Fibroblast of the aortic adventitia (primary cell): ENCODE results near the gene KRT25. TPM values are rescaled to one million over a fixed set of nuclear protein-coding genes. Genes with fewer than 3 reads are reported as not detected.

Source experiments
- DNase-seq: peaks from one replicate; pipeline ENCODE4 v3.0.0-alpha.2; 2010; ENCODE audit warnings: low read depth
- H3K4me3 ChIP-seq: 2 replicates; pipeline ENCODE4 v1.5.1; 2011; ENCODE audit warnings: low read depth, mild to moderate bottlenecking, control low read depth, low read length, moderate library complexity
- total RNA-seq: library from RNA; depleted of rRNA; stranded (reverse); fragments of >200 nt; gene quantifications from 2 replicates; pipeline ENCODE4 v1.2.3, GENCODE V29; 2012; ENCODE audit warnings: low replicate concordance
- TF ChIP-seq, protein P1 (sequence below): IDR thresholded peaks from 2 replicates; pipeline ENCODE4 v1.5.1; 2011; ENCODE audit warnings: mild to moderate bottlenecking, low read length, control low read depth, inconsistent platforms; ENCODE audit not compliant: insufficient read depth

KRT25 gene
- total RNA-seq, 1 donor, result not detected

- DNase-seq, result no peak
Observed at GRCh38 chr17:40779181-40779909, 24.2 kb upstream of the KRT25 start.

DNA sequence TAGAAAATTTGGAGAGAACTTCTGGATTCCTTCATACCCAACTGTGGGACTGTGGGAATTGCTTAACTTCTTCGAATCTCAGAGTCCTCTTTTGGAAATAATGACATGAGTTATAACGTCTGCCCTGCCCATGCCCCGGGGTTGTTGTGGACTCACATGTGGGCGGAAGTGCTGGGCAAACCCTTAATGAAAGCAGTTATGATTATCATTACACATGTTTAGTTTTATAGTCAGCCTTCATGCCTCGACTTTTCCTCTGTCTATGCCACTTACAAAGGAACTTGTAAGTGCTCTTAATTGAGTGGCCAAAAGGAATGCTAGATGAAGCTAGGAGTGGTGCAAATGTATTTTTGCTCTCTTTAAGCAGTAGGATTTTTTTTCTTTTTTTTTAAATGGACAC, 23.3 kb upstream of the KRT25 start:
- H3K4me3 ChIP-seq, result no peak overlapping the region
- no peak for DNase-seq

More at GRCh38 chr17:40779181-40779909, 24.2 kb upstream of the KRT25 start:
- H3K4me3 ChIP-seq, result no peak overlapping the region
- TF ChIP-seq, protein P1, sequence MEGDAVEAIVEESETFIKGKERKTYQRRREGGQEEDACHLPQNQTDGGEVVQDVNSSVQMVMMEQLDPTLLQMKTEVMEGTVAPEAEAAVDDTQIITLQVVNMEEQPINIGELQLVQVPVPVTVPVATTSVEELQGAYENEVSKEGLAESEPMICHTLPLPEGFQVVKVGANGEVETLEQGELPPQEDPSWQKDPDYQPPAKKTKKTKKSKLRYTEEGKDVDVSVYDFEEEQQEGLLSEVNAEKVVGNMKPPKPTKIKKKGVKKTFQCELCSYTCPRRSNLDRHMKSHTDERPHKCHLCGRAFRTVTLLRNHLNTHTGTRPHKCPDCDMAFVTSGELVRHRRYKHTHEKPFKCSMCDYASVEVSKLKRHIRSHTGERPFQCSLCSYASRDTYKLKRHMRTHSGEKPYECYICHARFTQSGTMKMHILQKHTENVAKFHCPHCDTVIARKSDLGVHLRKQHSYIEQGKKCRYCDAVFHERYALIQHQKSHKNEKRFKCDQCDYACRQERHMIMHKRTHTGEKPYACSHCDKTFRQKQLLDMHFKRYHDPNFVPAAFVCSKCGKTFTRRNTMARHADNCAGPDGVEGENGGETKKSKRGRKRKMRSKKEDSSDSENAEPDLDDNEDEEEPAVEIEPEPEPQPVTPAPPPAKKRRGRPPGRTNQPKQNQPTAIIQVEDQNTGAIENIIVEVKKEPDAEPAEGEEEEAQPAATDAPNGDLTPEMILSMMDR, result no peak

DNA sequence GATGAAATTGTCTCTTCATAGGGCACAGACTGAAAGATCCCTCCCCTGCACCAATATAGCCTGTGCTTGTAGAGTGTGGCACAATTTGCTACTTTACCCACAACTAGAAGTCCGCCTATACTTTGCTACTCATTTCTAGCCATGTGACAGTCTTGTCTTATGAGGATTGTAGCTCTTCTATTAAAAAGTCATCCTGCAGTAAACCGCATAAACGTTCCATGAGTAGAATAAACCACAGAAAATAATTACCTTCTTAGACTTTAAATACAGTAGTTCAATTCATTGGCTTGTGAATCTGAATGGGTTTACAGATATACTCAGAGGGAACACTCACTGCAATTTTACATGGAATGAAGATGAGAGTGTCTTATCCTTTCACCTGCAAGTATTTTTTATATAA, 22.8 kb upstream of the KRT25 start:
- no peak overlapping the region for H3K4me3 ChIP-seq
- no peak for DNase-seq
- TF ChIP-seq, protein P1, result no peak

More for the DNA sequence above, 23.3 kb upstream of the KRT25 start:
- TF ChIP-seq, protein P1, result no peak

DNA sequence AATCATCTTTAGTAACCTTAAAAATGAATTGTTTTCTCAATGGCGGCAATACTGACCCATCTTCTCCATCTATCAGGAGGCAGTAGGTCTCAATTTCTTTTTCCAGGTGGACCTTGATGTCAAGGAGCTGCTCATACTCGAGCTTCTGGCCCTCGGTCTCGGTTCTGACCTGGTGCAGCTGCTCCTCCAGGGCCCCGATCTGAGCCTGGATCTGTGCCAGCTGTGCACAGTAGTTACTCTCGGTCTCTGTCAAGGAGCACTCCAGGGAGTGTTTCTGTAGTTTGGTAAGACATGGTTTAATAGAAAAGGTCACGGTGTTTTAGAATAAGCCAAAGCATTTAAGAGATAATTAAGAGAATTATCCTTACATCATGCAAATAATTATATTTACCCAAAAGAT, 22.3 kb upstream of the KRT25 start:
- H3K4me3 ChIP-seq, result no peak overlapping the region
- no peak for DNase-seq
- TF ChIP-seq, protein P1, result no peak

DNA sequence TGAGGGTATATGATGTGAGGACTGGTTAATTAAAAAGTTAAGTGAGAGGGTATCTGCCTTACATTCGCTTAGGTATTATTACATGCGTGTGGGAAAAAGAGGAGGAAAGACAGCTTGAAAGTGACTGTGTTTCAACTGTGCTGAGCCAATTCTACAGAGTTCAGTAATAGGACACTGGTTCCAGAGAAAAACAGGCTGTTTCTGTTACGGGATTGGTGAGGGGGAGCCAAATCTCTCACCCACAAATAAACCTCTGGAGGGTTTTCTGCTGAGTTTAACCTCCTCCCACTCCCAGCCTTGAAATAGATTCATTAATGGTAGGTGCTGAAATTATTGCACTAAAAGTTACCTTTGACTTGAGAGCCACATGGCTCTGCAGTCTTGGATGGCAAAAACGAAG, 20.8 kb upstream of the KRT25 start:
- no peak overlapping the region for H3K4me3 ChIP-seq
- TF ChIP-seq, protein P1, result no peak
- no peak for DNase-seq

- no peak within 1 kb of the TSS for H3K4me3 ChIP-seq
- TF ChIP-seq, protein P1, result no peak
- DNase-seq, result no peak
Observed at GRCh38 chr17:40772101-40772500, 17.0 kb upstream of the KRT25 start, which contains the start of gene KRT26. Gene KRT26, minus strand, starts transcription at chr17:40772201. Its CDS starts 88 bp downstream, at chr17:40772113.
